HG03442 (cell line): Measurements from ENCODE around the gene MFSD11.
"Not testable (repeated sequence)": the region's sequence is repeated elsewhere in the genome, so short reads cannot be mapped to it uniquely, and the experiment has no call there.

ENCODE experiments used
- ATAC-seq: cut with Tn5 transposase; IDR thresholded peaks from one replicate; pipeline ENCODE4 v1.9.1; 2021; ENCODE audit warnings: mild to moderate bottlenecking, moderate library complexity; ENCODE audit not compliant: unreplicated experiment

MFSD11 gene

GRCh38 chr17:76745785-76746184 is 7.9 kb downstream of the MFSD11 start:
- ATAC-seq: not testable (repeated sequence)

- no peak for ATAC-seq
Observed at GRCh38 chr17:76747716-76748363, 9.9 kb downstream of the MFSD11 start.

DNA sequence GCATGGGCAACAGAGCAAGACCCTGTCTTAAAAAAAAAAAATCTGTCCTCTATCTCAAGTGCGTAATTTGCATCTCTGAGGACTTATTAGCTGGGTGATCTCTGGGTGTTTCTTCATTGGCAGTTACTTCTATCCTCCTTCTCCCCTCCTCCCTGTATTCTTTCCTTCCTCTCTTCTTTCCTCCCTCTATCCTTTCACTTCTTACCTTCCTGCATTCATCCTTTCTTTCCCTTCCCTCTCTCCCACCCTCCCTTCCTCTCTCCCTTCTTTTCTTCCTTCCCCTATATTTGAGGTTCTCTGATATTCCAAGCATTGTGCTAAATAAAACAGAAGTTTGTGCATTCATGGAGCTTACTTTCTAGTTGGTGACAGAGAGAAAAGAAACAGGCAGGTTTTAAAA is 10.7 kb downstream of the MFSD11 start:
- ATAC-seq: no peak

DNA sequence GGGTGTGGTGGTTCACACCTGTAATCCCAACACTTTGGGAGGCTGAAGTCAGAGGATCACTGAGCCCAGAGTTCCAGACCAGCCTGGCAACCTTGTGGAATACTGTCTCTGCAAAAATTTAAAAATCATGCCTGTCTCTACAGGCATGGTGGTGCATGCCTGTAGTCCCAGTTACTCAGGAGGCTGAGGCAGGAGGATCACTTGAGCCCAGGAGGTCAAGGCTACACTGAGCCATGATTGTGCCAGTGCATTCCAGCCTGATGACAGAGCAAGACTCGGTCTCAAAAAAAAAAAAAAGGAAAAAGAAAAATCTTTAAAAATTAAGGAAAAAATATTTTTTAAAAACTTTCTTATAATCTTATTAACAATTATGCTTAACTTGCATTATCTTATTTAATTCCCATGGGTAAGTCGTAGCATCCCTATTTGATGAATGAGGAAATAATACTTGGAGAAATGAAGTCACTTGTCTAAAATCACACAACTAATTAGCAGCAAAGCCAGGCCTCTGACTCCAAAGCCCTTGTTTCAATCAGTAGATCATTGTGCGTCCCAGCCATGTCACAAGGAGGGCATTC is 13.6 kb downstream of the MFSD11 start:
- ATAC-seq: no peak

DNA sequence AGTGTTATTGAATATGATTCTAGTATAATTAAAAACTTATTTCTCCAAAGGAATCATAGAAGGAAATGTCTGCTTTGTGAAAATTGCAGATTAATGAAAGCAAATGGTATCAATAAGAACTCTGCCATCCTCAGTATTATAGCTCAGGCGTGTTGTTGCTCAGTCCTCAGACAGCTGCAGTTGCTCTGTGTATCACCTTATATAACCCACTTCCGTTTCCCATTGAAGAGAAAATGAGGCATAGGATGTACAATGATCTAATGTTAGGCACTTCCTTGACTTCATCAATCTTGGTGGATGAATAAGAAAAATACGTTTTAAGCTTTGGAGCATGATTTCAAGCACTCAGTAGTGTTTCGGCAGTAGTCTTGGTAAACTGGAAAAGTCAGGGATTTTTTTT is 14.1 kb downstream of the MFSD11 start:
- no peak for ATAC-seq

- ATAC-seq: no peak
Observed at GRCh38 chr17:76753061-76753961, 15.4 kb downstream of the MFSD11 start.

GRCh38 chr17:76755285-76755684 is 17.4 kb downstream of the MFSD11 start:
- ATAC-seq: no peak

- no peak for ATAC-seq
Observed at GRCh38 chr17:76757256-76757655, 19.3 kb downstream of the MFSD11 start.

DNA sequence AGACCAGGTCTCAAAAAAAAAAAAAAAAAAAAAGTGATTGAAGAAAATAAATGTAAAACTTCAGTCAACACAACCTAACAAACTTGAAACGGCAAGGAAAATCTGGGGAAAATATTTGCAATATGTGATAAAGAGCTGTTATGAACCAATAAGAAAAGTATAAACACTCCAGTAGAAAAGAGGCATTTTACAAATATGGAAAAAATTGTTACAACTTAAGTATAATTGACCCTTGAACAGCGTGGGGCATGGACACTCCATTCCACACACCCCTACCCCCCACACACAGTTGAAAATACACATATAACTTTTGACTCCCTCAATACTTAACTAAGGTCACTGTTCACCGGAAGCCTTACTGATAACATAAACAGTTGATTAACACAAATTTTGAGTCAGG is 20.7 kb downstream of the MFSD11 start:
- ATAC-seq: no peak

DNA sequence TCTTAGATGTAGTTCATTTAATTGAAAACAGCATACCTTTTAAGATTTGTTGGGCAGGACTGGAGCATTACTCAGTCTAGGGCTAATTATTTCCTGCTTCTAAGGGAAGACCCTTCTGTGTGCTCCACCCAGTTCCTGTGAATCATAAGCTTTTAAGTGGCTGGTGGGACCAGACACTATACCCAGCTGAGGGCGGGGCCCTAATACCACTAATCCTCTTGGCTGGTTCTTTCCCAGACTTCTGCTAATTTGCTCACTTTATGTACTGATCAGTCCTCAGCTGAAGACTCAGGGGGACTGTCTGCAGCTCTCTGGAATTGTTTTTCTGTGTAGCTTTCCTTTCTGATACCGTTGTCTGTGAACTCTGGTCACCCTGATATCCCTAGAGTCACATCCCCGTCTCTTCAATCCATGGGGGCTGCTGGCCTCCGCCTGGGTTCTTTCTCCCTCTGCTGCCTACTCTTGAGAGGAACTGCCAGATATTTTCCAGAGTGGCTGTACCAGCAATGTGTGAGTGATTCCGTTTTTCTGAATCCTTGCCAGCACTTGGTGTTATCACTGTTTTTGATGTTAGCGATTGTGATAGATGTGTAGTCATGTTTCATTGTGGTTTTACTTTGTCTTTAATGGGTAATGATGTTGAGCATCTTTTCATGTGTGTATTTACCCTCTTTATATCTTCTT is 35.1 kb downstream of the MFSD11 start:
- no peak for ATAC-seq

DNA sequence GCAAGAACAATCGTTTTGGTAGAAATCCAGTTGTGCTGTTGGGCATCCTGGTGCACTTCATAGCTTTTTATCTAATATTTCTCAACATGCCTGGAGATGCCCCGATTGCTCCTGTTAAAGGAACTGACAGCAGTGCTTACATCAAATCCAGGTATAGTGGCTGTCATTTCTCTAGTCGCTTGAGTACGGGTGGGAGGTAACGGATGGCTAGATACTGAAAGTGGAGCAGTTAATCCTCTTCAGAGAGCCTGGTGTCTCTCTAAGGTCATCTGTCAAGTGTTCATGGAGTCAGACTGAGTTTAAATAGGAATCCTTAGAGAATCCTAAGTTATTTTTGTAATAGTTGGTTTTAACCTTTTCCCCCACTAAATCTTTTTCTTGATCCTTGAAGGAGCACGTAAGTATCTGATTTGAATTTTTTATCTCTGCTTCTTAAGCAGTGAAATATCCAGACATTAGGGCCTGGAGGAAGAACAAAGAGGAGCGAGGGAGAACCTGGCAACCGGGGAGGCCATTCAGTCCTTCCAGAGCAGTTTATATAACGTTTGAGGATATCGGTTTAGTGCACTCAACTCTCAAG is 37.2 kb downstream of the MFSD11 start:
- ATAC-seq: no peak

GRCh38 chr17:76781056-76781982 is 43.4 kb downstream of the MFSD11 start:
- ATAC-seq: no peak

DNA sequence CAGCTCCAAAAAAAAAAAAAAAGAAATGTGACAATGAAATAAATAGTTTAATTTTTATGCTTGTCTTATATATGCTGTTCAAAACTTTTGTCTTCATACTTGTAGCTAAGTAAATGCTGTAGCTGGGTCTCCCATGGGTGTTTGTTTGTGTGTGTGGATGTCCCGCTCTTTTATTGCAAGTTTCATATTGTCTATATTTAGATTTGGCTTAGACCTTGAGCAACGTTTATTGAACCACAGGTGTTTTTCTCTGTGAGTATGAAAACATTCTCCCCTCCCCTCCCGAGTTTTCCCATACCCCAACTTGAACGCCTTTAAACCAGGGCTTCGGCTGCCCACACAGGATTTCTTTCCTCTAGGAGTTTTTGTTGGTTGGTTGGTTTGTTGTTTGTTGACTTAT is 45.2 kb downstream of the MFSD11 start:
- ATAC-seq: no peak

DNA sequence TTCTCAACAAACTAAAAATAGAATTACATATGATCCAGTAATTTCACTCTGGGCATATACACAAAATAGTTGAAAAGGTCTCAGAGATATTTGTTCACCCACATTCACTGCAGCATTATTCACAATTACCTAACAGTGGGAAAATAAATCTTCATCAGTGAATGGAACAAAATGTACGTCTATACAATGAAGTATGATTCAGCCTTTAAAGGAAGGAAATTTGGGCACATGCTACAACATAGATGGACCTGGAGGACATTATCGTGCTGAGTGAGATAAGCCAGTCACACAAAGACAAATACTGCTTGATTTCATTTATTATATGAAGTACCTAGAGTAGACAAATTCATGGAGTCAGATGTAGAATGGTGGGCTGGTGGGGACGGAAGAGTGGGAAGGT is 47.0 kb downstream of the MFSD11 start:
- ATAC-seq: no peak

GRCh38 chr17:76787866-76788265 is 49.9 kb downstream of the MFSD11 start:
- ATAC-seq: not testable (repeated sequence)

DNA sequence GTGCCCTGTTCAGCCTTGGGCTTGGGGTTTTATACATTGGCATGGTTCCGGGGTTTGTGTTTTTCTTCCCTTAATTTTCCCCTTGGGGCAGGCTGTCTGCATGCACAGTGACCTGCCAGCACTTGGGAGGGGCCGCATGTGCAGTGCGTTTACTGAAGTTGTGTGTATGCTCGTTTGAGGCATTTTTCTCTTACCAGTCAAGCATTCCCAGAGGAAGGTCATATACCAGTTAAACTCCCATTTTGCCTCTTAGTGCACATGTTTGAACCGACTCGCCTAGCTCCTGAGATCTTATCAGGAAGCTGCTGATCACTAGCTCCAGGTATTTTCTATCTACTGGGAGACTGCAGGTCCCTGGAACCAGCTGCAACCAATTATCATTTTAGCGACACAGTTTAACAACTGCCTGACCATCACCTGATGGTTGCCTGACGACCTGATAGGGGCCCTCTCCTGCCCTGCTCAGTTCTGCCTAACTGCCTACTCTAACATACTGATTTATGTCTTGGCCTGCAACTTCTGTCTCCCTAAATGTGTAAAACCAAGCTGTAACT is 51.4 kb downstream of the MFSD11 start:
- ATAC-seq: no peak

DNA sequence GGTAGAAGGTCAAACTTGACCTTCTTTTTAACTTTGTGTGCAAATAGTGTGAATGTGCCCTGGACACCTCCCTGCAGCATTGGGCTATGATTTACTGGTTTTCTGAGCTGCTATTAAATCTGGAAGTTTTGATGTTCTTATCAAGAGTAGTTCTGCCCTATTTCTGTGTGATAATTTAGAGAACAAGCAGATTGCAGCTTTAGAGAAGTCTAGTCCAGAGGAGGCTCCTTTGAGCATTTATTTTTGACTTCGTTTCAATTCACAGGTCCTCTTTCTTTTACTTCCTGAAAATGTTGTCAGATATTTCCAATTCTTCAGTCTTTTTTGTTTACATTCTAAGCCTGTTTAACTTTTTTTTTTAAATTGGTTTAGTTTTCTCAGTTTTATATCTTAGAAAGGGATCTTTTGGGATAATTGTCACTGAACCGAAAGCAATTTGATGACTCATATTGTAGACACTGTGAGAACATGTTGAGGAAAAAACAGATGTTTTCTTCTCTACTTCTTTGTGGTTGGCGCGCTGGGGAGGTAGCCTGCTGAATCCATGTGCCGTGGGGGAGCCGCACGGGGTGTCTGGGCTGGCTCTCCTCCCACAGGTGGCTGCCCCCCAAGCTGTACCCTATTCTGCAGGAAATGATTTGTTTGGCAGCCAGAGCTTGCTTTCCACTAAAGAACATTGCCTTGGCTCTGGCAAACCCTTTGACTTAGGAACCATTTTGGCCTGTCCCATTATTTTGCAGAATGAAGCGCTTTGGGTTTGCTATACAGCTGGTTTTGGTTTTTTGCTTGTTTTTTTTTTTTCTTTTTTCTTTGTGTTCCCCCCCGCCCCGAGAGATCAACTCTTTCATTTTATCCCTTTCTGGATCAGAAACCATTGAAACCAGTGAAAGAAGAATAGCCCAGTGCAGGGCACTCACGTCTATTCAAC is 53.4 kb downstream of the MFSD11 start:
- ATAC-seq: no peak

GRCh38 chr17:76792348-76792747 is 54.4 kb downstream of the MFSD11 start:
- no peak for ATAC-seq

- ATAC-seq: no peak
Observed at GRCh38 chr17:76793775-76794174, 55.9 kb downstream of the MFSD11 start.
